Lung microvascular endothelial cell (primary cell): ENCODE data around the gene CSNK1G3. TPM values are rescaled to one million over a fixed set of nuclear protein-coding genes. Genes with fewer than 3 reads are reported as not detected.
"Not testable (repeated sequence)": the region's sequence is repeated elsewhere in the genome, so short reads cannot be mapped to it uniquely, and the experiment has no call there.

Experiments used
- DNase-seq, 2 donors: peaks; one replicate each; pipeline versions ENCODE4 v3.0.0 to v3.0.0-alpha.2; 2010; ENCODE audit warnings: low read depth in 2 of 2
- total RNA-seq: library from RNA; depleted of rRNA; stranded (reverse); fragments of >200 nt; gene quantifications from 2 replicates; pipeline ENCODE4 v1.2.1, GENCODE V29; 2014

The CSNK1G3 gene
- total RNA-seq, 1 donor from 2014 or later = 50.4 TPM

DNA sequence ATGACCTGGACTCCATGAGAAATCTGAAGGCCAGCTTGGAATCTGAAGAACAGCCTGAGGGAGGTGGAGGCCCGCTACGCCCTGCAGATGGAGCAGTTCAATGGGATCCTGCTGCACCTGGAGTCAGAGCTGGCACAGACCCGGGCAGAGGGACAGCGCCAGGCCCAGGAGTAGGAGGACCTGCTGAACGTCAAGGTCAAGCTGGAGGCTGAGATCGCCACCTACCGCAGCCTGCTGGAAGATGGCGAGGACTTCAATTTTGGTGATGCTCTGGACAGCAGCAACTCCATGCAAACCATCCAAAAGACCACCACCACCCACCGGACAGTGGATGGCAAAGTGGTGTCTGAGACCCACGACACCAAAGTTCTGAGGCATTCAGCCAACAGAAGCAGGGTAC is 125.1 kb downstream of the CSNK1G3 start:
- not testable (repeated sequence) for DNase-seq

DNA sequence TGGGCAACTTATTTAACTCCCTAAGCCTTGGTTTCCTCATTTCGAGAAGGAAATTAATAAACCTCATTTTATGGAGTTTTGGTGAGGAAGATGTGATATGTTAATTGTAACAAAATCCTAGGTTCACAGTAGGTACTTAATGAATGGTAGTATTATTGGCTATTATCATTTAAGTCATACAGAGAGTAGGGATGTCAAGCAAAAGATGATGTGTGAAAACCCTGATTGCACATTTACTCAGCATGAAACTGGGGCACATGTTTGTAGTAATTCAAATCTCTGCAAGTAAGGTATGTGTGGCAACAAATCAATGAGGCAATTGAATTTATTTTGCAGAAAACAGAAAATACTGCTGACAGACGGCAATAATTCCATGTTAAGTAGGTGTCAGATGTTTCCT is 127.3 kb downstream of the CSNK1G3 start:
- no peak for DNase-seq

DNA sequence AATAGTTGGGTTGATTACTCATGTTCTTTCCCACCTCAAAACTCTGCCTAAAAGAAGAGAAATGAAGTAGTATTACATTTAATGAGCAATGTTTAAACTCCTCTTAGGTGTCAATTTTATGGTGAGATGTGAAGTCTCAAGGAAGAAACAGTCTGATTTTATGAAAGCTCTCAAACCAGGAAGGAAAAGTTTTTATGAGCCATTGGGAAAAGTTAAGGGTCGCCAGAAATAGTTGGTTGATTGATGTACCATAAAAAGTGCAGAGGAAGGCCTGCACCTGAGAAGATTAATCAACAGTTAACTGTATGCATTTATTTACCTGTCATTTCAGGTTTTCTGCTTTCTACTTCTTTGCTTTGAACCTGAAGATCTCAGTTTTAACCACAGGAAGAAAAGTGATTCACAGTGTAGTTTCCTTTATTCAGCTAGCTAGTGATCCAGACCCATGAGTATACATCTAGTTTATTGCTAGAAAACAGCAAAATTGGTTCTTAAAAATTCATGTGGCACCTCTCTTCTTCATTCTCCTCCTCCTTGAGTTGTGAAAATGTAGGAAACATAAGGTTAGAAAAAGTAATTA is 133.1 kb downstream of the CSNK1G3 start:
- DNase-seq = no peak

DNA sequence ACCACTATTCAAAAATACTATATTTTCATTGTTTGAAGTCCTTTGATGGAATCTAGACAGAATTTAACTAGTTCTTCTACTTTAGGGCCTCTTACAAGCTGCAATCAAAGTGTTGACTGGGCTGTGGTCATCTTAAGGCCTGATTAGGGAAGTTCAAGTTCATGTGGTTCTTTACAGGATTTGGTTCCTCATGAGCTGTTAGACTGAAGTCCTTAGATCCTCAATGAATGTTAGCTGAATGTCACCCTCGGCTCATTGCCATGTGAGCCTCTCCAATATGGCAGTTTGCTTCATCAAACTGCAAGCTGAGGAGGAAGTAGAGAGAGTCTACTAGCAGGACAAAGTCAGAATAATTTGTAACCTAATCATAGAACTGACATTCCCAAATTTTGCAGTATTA is 135.1 kb downstream of the CSNK1G3 start:
- DNase-seq = no peak

DNA sequence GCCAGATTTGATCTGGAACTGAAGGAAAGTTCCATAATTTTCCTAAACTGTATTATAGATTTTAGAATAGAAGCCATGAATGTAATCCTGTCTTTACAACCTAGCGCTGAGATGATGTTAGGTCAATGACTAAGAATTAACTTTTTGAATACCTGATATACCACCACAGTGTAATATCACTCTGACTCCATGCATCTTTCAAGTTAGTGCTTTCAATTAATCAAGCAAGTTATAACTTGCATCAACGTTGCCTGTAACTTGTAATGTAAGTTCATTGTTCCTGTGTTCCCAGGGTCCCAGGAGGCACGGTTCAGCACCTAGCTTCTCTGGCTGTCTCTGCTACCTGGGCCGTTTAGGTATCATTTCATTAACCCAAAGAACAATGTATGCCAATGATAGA is 139.3 kb downstream of the CSNK1G3 start:
- DNase-seq = no peak

DNA sequence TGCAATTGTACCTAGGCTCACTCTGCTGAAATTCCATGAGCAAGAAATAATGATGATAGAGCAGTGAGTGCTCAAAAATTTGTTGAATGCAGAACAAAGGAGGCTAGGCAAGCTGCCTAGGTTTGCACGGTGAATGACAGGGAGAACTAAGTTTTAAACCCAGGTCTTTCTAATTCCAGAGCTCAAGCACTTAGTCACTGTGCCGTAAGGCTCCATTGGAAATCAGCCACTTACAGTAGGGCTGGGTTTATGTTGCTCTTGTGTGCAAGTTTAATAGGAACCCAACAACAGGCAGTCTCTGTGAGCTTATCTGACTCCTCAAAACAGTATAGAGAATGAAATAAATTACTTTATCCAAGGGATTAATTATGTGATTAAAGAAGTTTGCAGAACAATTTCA is 147.0 kb downstream of the CSNK1G3 start:
- no peak for DNase-seq

DNA sequence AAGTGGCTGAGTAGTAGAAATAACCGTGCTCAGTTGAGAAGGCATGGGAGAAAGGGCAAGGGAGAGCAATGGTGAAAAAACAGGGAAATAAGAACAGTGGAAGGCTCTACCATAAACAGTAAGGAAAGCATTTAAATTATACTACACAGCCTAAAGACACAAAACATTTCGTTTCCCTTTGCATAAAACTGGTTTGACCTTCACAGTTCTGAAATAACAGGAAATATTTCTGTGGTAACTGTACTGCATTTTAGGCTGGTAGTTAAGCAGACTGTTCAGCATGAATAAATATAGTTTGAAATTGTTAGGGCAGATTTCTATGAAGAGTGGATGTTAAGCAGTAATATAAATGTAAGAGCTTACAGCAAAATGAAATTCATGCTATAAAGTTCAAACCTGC is 147.5 kb downstream of the CSNK1G3 start:
- peak in 1 of 2 donors; percentile 29 for DNase-seq

DNA sequence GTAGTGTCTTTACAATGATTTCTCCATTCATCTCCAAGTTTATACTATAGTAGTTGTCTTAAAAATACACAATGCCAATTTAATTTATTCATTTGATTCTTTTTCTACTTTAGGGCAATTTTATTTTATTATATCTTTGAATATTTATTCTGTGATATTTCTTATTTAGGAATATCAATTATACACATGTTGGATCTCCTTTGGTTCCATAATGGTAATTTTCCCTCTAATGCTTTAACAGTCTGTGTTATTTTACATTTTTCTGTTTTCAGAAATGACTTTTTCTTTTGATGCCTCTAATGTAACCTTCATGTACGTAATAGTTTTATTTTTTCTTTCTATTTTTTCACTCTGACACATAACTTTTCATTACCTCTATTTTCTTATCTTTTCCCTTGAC is 153.0 kb downstream of the CSNK1G3 start:
- no peak for DNase-seq

DNA sequence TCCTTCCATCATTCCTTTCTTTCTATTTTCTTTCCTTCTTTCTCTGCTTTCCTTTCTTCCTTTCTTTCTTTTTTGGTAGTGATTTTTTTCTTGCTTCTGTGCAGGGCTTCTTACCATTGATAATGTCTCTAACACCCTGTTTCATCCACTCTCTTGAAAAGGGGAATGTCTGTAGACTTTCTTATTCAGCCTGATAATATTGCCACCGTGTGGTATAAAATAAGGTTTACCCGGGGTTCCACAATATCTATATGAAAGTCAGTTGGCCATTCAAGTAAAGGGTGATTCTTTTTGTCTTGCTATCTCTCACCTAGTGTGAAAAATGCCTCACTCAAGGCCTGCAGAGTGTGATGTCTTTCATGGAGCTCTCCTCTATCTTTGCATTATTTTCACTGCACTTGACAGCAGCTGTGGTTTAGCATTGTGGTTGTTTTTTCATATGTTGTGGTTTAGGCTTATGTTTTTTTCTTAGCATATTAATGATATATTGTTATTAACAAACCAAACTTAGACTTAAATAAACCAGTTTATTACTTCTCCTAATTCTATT is 153.9 kb downstream of the CSNK1G3 start:
- no peak for DNase-seq

Other genes with a start within 250 kb of the CSNK1G3 start
- gene CEP120, start 88.8 kb upstream of the CSNK1G3 start, total RNA-seq = 9.2 and 14.5 TPM in 2 replicates